Panc1 (cell line): ENCODE data around the gene SLFNL1. TPM values are rescaled to one million over a fixed set of nuclear protein-coding genes. Genes with fewer than 3 reads are reported as not detected.

Experiments used
- ATAC-seq: fragments of 200-7000 bp; cut with Tn5 transposase; 2 replicates; pipeline ENCODE4 v1.9.1; 2020; ENCODE audit warnings: mild to moderate bottlenecking, moderate library complexity
- BruUV-seq: library from RNA; stranded (reverse); fragments of 400-500 nt; replicated peaks from 2 replicates; lab custom pipeline; 2021; lab: Mats Ljungman, UMichigan
- CTCF ChIA-PET: fragments of 300-600 bp; sonication (Branson Sonifier 250); formaldehyde crosslinking; loops from one replicate; lab custom pipeline; 2022; ENCODE audit warnings: antibody characterized with exemption; lab: Charles Lee
- POLR2A ChIA-PET: fragments of 300-600 bp; sonication (Branson Sonifier 250); formaldehyde crosslinking; loops from one replicate; lab custom pipeline; 2022; ENCODE audit warnings: antibody characterized with exemption; lab: Charles Lee
- DNase-seq: peaks from one replicate; pipeline ENCODE4 v3.0.0-alpha.2; 2010; ENCODE audit warnings: low read depth, low spot score
- H3K27ac ChIP-seq: 2 replicates; pipeline ENCODE4 v1.5.1; 2011; ENCODE audit warnings: mild to moderate bottlenecking, low read length, inconsistent platforms
- H3K27me3 ChIP-seq: fragments of 200-500 bp; sonication (Bioruptor generic); 2 replicates; pipeline ENCODE4 v1.6.0; 2014; ENCODE audit warnings: low read length, inconsistent platforms; ENCODE audit not compliant: control insufficient read depth, insufficient read depth
- H3K36me3 ChIP-seq: fragments of 200-500 bp; sonication (Bioruptor generic); 2 replicates; pipeline ENCODE4 v1.5.1; 2014; ENCODE audit warnings: inconsistent platforms, mild to moderate bottlenecking, low read length, moderate library complexity; ENCODE audit not compliant: control insufficient read depth, insufficient read depth
- H3K4me1 ChIP-seq: 2 replicates; pipeline ENCODE4 v1.5.1; 2011; ENCODE audit warnings: inconsistent platforms, mild to moderate bottlenecking, low read length, moderate library complexity; ENCODE audit not compliant: control insufficient read depth, insufficient read depth
- H3K4me3 ChIP-seq, 2 experiments: 2 replicates each; pipeline ENCODE4 v1.5.1; 2011 to 2012; ENCODE audit warnings: low read depth in 2 of 2, low read length in 2 of 2, mild to moderate bottlenecking in 2 of 2, inconsistent platforms in 1 of 2, moderate library complexity in 1 of 2
- H3K9me3 ChIP-seq: fragments of 200-500 bp; sonication (Bioruptor generic); 2 replicates; pipeline ENCODE4 v1.5.1; 2014; ENCODE audit warnings: low read depth, mild to moderate bottlenecking, inconsistent platforms, low read length, moderate library complexity; ENCODE audit not compliant: control insufficient read depth, insufficient read depth
- POLR2AphosphoS5 ChIP-seq: IDR thresholded peaks from 2 replicates; pipeline ENCODE4 v1.6.1; 2012; ENCODE audit warnings: mild to moderate bottlenecking, low read depth, low read length, moderate library complexity
- SIN3A ChIP-seq: IDR thresholded peaks from 2 replicates; pipeline ENCODE4 v1.6.1; 2012; ENCODE audit warnings: low read depth, mild to moderate bottlenecking, low read length, moderate library complexity, borderline replicate concordance; ENCODE audit not compliant: insufficient read depth
- TCF7L2 ChIP-seq: IDR thresholded peaks from 2 replicates; pipeline ENCODE4 v1.6.1; 2011; ENCODE audit warnings: mild to moderate bottlenecking, low read depth, low read length, inconsistent platforms
- in situ Hi-C: cut with HindIII; loops from 2 replicates; pipeline ENCODE4 v1.10.0; 2016; ENCODE audit warnings: low sequenced_read_pairs, low pct_unique_long_range_greater_than_20kb
- intact Hi-C: fragments of 100-400 bp; cut with micrococcal nuclease; formaldehyde crosslinking; loops from one replicate; pipeline ENCODE4 v1.10.0; 2022; ENCODE audit not compliant: unreplicated experiment
- total RNA-seq: library from RNA; stranded (reverse); gene quantifications from one replicate; pipeline ENCODE4 v1.2.1, GENCODE V29; 2021; ENCODE audit not compliant: unreplicated experiment
- TF ChIP-seq, protein P1 (sequence below), 2 experiments: IDR thresholded peaks; 2 replicates each; pipeline ENCODE4 v1.6.1; 2011 to 2012; ENCODE audit warnings: low read depth in 2 of 2, control low read depth in 1 of 2, low read length in 1 of 2, mild to moderate bottlenecking in 1 of 2, moderate library complexity in 1 of 2; ENCODE audit not compliant: insufficient read depth in 1 of 2
- TF ChIP-seq, protein P2 (sequence below): fragments of 450-650 bp; IDR thresholded peaks from 2 replicates; pipeline ENCODE4 v1.5.1; 2017; ENCODE audit warnings: mild to moderate bottlenecking

The SLFNL1 gene
- total RNA-seq, 1 experiment from 2014 or later, result 0.10 TPM

DNA sequence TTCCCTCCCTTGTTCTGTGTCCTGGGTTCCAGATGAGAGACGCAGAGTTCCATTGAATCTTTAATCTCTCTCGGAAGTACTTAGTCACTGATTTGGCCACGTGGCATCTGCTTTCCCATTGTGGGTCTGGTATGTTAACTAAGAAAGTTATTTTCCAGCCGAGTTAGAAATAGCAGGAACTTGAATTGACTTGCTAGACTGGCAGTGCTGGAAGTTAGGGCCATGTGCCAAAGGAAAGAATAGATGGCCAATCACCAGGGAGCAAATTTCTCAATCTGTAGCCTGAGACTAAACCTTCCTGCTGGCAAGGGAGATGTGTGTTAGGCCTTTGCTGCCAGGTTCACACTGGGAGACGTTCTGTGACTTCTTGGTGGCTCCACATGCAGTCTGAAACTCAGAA is 24.2 kb upstream of the SLFNL1 start:
- H3K36me3 ChIP-seq, result peaks cover 2% of the 10 kb centered on the region; the same call in 1 of the 2 replicates
- H3K4me3 ChIP-seq, result no peak overlapping the region
- no peaks in the 10 kb centered on the region for H3K9me3 ChIP-seq
- no TSS peak for BruUV-seq
- H3K27ac ChIP-seq, result no peak overlapping the region
- TF ChIP-seq POLR2AphosphoS5, result no peak
- TF ChIP-seq TCF7L2, result no peak
- TF ChIP-seq SIN3A, result no peak
- TF ChIP-seq, protein P1, sequence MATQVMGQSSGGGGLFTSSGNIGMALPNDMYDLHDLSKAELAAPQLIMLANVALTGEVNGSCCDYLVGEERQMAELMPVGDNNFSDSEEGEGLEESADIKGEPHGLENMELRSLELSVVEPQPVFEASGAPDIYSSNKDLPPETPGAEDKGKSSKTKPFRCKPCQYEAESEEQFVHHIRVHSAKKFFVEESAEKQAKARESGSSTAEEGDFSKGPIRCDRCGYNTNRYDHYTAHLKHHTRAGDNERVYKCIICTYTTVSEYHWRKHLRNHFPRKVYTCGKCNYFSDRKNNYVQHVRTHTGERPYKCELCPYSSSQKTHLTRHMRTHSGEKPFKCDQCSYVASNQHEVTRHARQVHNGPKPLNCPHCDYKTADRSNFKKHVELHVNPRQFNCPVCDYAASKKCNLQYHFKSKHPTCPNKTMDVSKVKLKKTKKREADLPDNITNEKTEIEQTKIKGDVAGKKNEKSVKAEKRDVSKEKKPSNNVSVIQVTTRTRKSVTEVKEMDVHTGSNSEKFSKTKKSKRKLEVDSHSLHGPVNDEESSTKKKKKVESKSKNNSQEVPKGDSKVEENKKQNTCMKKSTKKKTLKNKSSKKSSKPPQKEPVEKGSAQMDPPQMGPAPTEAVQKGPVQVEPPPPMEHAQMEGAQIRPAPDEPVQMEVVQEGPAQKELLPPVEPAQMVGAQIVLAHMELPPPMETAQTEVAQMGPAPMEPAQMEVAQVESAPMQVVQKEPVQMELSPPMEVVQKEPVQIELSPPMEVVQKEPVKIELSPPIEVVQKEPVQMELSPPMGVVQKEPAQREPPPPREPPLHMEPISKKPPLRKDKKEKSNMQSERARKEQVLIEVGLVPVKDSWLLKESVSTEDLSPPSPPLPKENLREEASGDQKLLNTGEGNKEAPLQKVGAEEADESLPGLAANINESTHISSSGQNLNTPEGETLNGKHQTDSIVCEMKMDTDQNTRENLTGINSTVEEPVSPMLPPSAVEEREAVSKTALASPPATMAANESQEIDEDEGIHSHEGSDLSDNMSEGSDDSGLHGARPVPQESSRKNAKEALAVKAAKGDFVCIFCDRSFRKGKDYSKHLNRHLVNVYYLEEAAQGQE (IDR thresholded peaks at IDR 0.05; ENCODE audit: insufficient read depth in 1 of 2, low read depth in 2 of 2, low read length in 1 of 2), result no peak
- TF ChIP-seq, protein P2, sequence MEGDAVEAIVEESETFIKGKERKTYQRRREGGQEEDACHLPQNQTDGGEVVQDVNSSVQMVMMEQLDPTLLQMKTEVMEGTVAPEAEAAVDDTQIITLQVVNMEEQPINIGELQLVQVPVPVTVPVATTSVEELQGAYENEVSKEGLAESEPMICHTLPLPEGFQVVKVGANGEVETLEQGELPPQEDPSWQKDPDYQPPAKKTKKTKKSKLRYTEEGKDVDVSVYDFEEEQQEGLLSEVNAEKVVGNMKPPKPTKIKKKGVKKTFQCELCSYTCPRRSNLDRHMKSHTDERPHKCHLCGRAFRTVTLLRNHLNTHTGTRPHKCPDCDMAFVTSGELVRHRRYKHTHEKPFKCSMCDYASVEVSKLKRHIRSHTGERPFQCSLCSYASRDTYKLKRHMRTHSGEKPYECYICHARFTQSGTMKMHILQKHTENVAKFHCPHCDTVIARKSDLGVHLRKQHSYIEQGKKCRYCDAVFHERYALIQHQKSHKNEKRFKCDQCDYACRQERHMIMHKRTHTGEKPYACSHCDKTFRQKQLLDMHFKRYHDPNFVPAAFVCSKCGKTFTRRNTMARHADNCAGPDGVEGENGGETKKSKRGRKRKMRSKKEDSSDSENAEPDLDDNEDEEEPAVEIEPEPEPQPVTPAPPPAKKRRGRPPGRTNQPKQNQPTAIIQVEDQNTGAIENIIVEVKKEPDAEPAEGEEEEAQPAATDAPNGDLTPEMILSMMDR, result no peak
- no peak for DNase-seq
- no peaks in the 10 kb centered on the region for H3K27me3 ChIP-seq
- no peaks in the 10 kb centered on the region for H3K4me1 ChIP-seq
- ChIA-PET CTCF (interaction anchor here (0.6 kb wide), 1 partner anchor 1440 kb away, joined by 3 read pairs; no protein-coding TSS in a partner anchor), POLR2A (no interaction called here)
- in situ Hi-C loops, result no loop called here
- no peak for ATAC-seq
- intact Hi-C loops, result no loop called here

DNA sequence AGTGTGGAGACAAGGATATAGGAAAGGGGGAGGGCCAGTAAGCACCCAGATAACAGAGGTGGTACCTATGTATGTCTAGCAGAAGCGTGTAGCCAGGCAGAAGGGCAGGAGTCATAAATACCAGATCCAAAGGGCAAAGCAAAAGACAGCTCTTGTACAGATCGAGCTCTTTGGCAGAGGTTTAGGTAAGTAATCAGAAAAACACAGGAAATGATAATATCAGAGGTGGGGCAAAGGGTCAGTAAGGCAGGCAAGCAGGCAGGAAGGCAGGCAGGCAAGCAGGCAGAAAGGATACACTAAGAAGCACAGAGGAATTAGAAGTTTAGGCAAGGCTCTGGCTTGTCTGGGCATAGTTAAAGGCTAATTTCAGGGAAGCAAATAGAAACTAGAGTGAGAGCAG is 22.7 kb upstream of the SLFNL1 start:
- no TSS peak for BruUV-seq
- Histone ChIP-seq H3K4me3 (no peak overlapping the region), H3K36me3 (peaks cover 2% of the 10 kb centered on the region; the same call in 1 of the 2 replicates), H3K27me3 (no peaks in the 10 kb centered on the region), H3K9me3 (no peaks in the 10 kb centered on the region), H3K4me1 (no peaks in the 10 kb centered on the region), H3K27ac (no peak overlapping the region)
- in situ Hi-C loops, result no loop called here
- ATAC-seq, result no peak
- TF ChIP-seq, protein P1 (IDR thresholded peaks at IDR 0.05; ENCODE audit: insufficient read depth in 1 of 2, low read depth in 2 of 2, low read length in 1 of 2), result no peak
- TF ChIP-seq, protein P2, result no peak
- TF ChIP-seq SIN3A, result no peak
- no peak for TF ChIP-seq TCF7L2
- TF ChIP-seq POLR2AphosphoS5, result no peak
- no peak for DNase-seq
- ChIA-PET POLR2A (no interaction called here), CTCF (no interaction called here)
- intact Hi-C loops, result no loop called here
